Adrenal gland (tissue), 12 donors: Measurements from ENCODE around the gene EDNRA. TPM values are rescaled to one million over a fixed set of nuclear protein-coding genes. Genes with fewer than 3 reads are reported as not detected.

ENCODE experiments used
- DNase-seq, 7 donors: peaks; one replicate each; pipeline ENCODE4 v3.0.0-alpha.2; 2019 to 2020
- H3K27ac ChIP-seq, 5 donors: fragments of 200-600 bp; sonication (generic) in 4 of 5; 1 replicate in 3 of 5; 2 replicates in 2 of 5; pipeline versions ENCODE4 v1.5.1 to v1.8.0; 2016 to 2020; ENCODE audit warnings: mild to moderate bottlenecking in 1 of 5
- H3K27me3 ChIP-seq: fragments of 200-600 bp; 2 replicates; pipeline ENCODE4 v1.8.0; 2021
- H3K36me3 ChIP-seq, 2 donors: fragments of 200-600 bp; replicated peaks in 1 of 2; 1 replicate in 1 of 2; 2 replicates in 1 of 2; pipeline versions ENCODE4 v1.5.1 to v1.8.0; 2018 to 2022
- H3K4me1 ChIP-seq, 2 donors: fragments of 200-600 bp; replicated peaks in 1 of 2; 1 replicate in 1 of 2; 2 replicates in 1 of 2; pipeline versions ENCODE4 v1.5.1 to v1.8.0; 2018 to 2021
- H3K4me3 ChIP-seq, 4 donors: fragments of 200-600 bp; sonication (generic) in 3 of 4; one replicate each; pipeline ENCODE4 v1.5.1; 2016 to 2018
- H3K9me3 ChIP-seq, 3 donors: fragments of 200-600 bp; sonication (generic) in 1 of 3; replicated peaks in 1 of 3; 1 replicate in 2 of 3; 2 replicates in 1 of 3; pipeline versions ENCODE4 v1.5.1 to v1.8.0; 2016 to 2021
- POLR2A ChIP-seq, 2 donors: fragments of 450-650 bp; IDR thresholded peaks; one replicate each; pipeline ENCODE4 v1.6.1; 2017; ENCODE audit warnings: antibody characterized with exemption in 2 of 2, mild to moderate bottlenecking in 2 of 2, moderate library complexity in 1 of 2
- WGBS, 4 donors: extraction: QIAGEN DNeasy Blood & Tissue Kit in 2 of 4; methylation state at CpG; one replicate each; pipeline versions ENCODE4 v1.1.5 to v1.1.7; 2013 to 2017; 5-methylcytosine and 5-hydroxymethylcytosine counted together
- intact Hi-C, 2 donors: fragments of 100-400 bp; cut with DNase I; formaldehyde crosslinking; loops; one replicate each; pipeline versions ENCODE4 v1.14.1 to v1.15.0; 2022 to 2023
- polyA plus RNA-seq, 3 donors: library from polyadenylated mRNA; stranded (reverse); fragments of 200-250 nt in 2 of 3; fragments of 350-450 nt in 1 of 3; fragmentation: Illumina TruSeq in 1 of 3; extraction: RNeasy Lipid Tissue Mini Kit (QIAGEN cat#74804) in 1 of 3; gene quantifications; one replicate each; pipeline ENCODE4 v1.2.3, GENCODE V29; 2013 to 2014
- total RNA-seq, 9 donors: library from RNA; depleted of rRNA in 4 of 9; stranded (reverse); fragments of >200 nt in 4 of 9; fragments of 120-200 nt in 1 of 9; fragmentation: NEBNext Ultra II Directional in 1 of 9; extraction: Animal tissue kit (Norgen Biotek cat#: 25700) in 1 of 9; gene quantifications; one replicate each; pipeline versions ENCODE4 v1.1.0 to v1.2.4, GENCODE V29; 2013 to 2023
- TF ChIP-seq, protein P1 (sequence below), 6 experiments: fragments of 450-650 bp in 4 of 6; fragments of 200-600 bp in 2 of 6; sonication (generic) in 1 of 6; IDR thresholded peaks; 1 replicate in 5 of 6; 2 replicates in 1 of 6; pipeline versions ENCODE4 v1.5.1 to v1.8.0; 2016 to 2021; ENCODE audit warnings: antibody characterized with exemption in 6 of 6, mild to moderate bottlenecking in 2 of 6, moderate library complexity in 1 of 6
- donor health status: healthy with polysubstance abuse.
- donor health status: Bipolar disorder and iron deficiency.
- donor health status: DM: yes; HTN: yes; CAD: no.
- donor health status: DM: no; HTN: no; CAD: no.
- donor health status: DM: no; HTN: no; CAD: no.
- donor health status: DM: yes; HTN: yes; CAD: no.

Gene EDNRA
- total and polyA plus RNA-seq, 12 donors, result 1.6 to 9.7 (median 4.5) TPM

DNA sequence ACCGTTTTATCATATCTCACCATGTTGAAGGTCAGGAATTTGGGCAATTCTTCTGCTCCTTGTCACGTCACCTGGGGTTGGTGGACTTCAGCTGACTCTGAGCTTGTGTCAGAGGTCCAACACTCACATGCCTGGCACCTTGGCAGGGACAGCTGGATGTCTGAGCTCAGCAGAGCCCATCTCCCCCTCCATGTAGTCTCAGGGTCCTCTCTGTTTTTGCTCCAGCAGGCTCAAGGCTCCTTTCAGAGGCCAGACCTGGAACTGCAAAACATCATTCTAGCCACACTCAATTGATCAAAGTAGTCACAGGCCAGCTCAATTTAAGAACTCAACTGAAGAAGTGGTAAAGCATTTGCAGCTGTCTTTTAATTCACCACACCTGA lies 45.4 kb downstream of the EDNRA start:
- Histone ChIP-seq H3K27ac (no peak overlapping the region), H3K9me3 (no peaks in the 10 kb centered on the region), H3K4me3 (no peak overlapping the region), H3K36me3 (no peaks in the 10 kb centered on the region), H3K4me1 (peaks cover 0 to 6% of the 10 kb centered on the region in 2 donors), H3K27me3 (no peaks in the 10 kb centered on the region)
- TF ChIP-seq, protein P1, sequence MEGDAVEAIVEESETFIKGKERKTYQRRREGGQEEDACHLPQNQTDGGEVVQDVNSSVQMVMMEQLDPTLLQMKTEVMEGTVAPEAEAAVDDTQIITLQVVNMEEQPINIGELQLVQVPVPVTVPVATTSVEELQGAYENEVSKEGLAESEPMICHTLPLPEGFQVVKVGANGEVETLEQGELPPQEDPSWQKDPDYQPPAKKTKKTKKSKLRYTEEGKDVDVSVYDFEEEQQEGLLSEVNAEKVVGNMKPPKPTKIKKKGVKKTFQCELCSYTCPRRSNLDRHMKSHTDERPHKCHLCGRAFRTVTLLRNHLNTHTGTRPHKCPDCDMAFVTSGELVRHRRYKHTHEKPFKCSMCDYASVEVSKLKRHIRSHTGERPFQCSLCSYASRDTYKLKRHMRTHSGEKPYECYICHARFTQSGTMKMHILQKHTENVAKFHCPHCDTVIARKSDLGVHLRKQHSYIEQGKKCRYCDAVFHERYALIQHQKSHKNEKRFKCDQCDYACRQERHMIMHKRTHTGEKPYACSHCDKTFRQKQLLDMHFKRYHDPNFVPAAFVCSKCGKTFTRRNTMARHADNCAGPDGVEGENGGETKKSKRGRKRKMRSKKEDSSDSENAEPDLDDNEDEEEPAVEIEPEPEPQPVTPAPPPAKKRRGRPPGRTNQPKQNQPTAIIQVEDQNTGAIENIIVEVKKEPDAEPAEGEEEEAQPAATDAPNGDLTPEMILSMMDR (IDR thresholded peaks at IDR 0.05), result no peak
- TF ChIP-seq POLR2A (IDR thresholded peaks at IDR 0.05), result no peak
- no peak for DNase-seq
- 50 to 64% (median 59%) methylated on average over 2 of the region's 2 CpGs for WGBS, 4 donors
- intact Hi-C loops, result no loop called here

- Histone ChIP-seq H3K27ac (no peak overlapping the region), H3K9me3 (no peaks in the 10 kb centered on the region), H3K4me3 (no peak overlapping the region), H3K4me1 (peaks cover 0 to 6% of the 10 kb centered on the region in 2 donors), H3K27me3 (no peaks in the 10 kb centered on the region), H3K36me3 (no peaks in the 10 kb centered on the region)
- no peak for TF ChIP-seq POLR2A (IDR thresholded peaks at IDR 0.05)
- TF ChIP-seq, protein P1 (IDR thresholded peaks at IDR 0.05), result no peak
- intact Hi-C loops, result no loop called here
- 75 to 90% (median 81%) methylated on average over 2 of the region's 2 CpGs for WGBS, 4 donors
- DNase-seq, result no peak
These were observed 47.2 kb downstream of the EDNRA start for GRCh38 chr4:147528054-147528453.

- intact Hi-C loops, result no loop called here
- no peak for DNase-seq
- Histone ChIP-seq H3K27me3 (no peaks in the 10 kb centered on the region), H3K4me3 (no peak overlapping the region), H3K36me3 (no peaks in the 10 kb centered on the region), H3K9me3 (no peaks in the 10 kb centered on the region), H3K27ac (no peak overlapping the region), H3K4me1 (peaks cover 0 to 2% of the 10 kb centered on the region in 2 donors)
- 57 to 64% (median 60%) methylated on average over 1 of the region's 1 CpG for WGBS, 4 donors
- no peak for TF ChIP-seq POLR2A (IDR thresholded peaks at IDR 0.05)
- TF ChIP-seq, protein P1 (IDR thresholded peaks at IDR 0.05), result no peak
These were observed 49.2 kb downstream of the EDNRA start for GRCh38 chr4:147530134-147530533.

DNA sequence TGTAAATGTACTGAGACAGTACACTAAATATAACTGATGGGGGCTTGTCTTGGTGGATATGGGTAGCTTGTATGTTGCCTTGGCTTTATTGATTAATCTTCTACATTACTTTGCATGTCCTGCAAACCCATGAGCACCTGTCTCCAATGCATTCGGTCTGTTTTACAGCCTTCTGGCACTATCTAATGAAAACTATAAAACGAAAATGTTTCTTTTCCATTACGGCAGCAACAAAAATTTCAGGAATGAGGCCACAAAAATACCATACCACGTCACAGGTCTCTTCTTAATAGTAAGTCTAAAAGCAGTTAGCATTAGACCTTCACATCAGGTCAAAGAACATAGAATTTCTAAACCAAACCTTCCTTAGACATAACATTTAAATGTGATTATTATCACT lies 49.8 kb downstream of the EDNRA start:
- H3K9me3 ChIP-seq, result no peaks in the 10 kb centered on the region
- intact Hi-C loops, result no loop called here
- no peak for DNase-seq
- H3K27me3 ChIP-seq, result no peaks in the 10 kb centered on the region
- H3K27ac ChIP-seq, result no peak overlapping the region
- 51 to 69% (median 64%) methylated on average over 4 of the region's 4 CpGs for WGBS, 4 donors
- TF ChIP-seq, protein P1 (IDR thresholded peaks at IDR 0.05), result no peak
- TF ChIP-seq POLR2A (IDR thresholded peaks at IDR 0.05), result no peak
- no peak overlapping the region for H3K4me3 ChIP-seq
- H3K36me3 ChIP-seq, result no peaks in the 10 kb centered on the region
- H3K4me1 ChIP-seq, result no peaks in the 10 kb centered on the region
